ENCODE results near the gene UBE2M. TPM values are rescaled to one million over a fixed set of nuclear protein-coding genes. Genes with fewer than 3 reads are reported as not detected.

The UBE2M gene
- total RNA-seq, 4 donors from 2014 or later = 18.4 to 38.2 (median 29.4) TPM

- TF ChIP-seq POLR2A (IDR thresholded peaks at IDR 0.05) = peak; percentile 43 to 73
- TF ChIP-seq CTCF (IDR thresholded peaks at IDR 0.05) = peak in 2 of 5 experiments; percentile 24 to 42
- TF ChIP-seq EP300 (IDR thresholded peaks at IDR 0.05) = peak; percentile 91 to 96
- WGBS, 2 donors = 1 to 3% methylated on average over 58 to 66 of the region's 69 CpGs
Observed at GRCh38 chr19:58554494-58555368, 3.7 kb downstream of the UBE2M start, which contains the start of gene CHMP2A. Gene CHMP2A (minus strand): TSS chr19:58555105. CDS start chr19:58554212, 893 bp downstream.

GRCh38 chr19:58553799-58554493, 4.5 kb downstream of the UBE2M start:
- Histone ChIP-seq H3K27me3 (no peaks in the 10 kb centered on the region), H3K9me3 (no peaks in the 10 kb centered on the region), H3K4me1 (peaks cover 5 to 50% (median 37%) of the 10 kb centered on the region in 4 donors), H3K36me3 (peaks cover 8 to 62% (median 27%) of the 10 kb centered on the region in 3 donors), H3K27ac (peak overlapping the region; percentile 80 to 100 (median 96)), H3K4me3 (peak overlapping the region; percentile 66 to 80 (median 75))
- DNase-seq (ENCODE audit: low spot score in 2 of 2) = no peak
- 30 to 32% methylated on average over 18 of the region's 18 CpGs for WGBS, 2 donors
- TF ChIP-seq POLR2A (IDR thresholded peaks at IDR 0.05) (no peak), CTCF (IDR thresholded peaks at IDR 0.05) (no peak), EP300 (IDR thresholded peaks at IDR 0.05) (no peak)

More at GRCh38 chr19:58554494-58555368, 3.7 kb downstream of the UBE2M start, which contains the start of gene CHMP2A:
- Histone ChIP-seq H3K4me1 (peaks cover 5 to 54% (median 38%) of the 10 kb centered on the region in 4 donors), H3K9me3 (no peaks in the 10 kb centered on the region), H3K36me3 (peaks cover 4 to 54% (median 19%) of the 10 kb centered on the region in 3 donors), H3K27me3 (no peaks in the 10 kb centered on the region), H3K4me3 (peak within 1 kb of the TSS; percentile 66 to 80 (median 75)), H3K27ac (peak within 1 kb of the TSS; percentile 80 to 100 (median 96))
- DNase-seq (ENCODE audit: low spot score in 2 of 2) = peak; percentile 97 to 98

GRCh38 chr19:58552655-58553054, 5.8 kb downstream of the UBE2M start:
- TF ChIP-seq EP300 (IDR thresholded peaks at IDR 0.05) = no peak
- no peak for TF ChIP-seq CTCF (IDR thresholded peaks at IDR 0.05)
- no peak for TF ChIP-seq POLR2A (IDR thresholded peaks at IDR 0.05)
- no peak overlapping the region for H3K4me3 ChIP-seq
- H3K9me3 ChIP-seq = no peaks in the 10 kb centered on the region
- DNase-seq (ENCODE audit: low spot score in 2 of 2) = no peak
- WGBS, 2 donors = 85 to 92% methylated on average over 2 of the region's 2 CpGs
- H3K36me3 ChIP-seq = peaks cover 8 to 75% (median 40%) of the 10 kb centered on the region in 3 donors
- H3K4me1 ChIP-seq = peaks cover 5 to 50% (median 37%) of the 10 kb centered on the region in 4 donors
- H3K27me3 ChIP-seq = no peaks in the 10 kb centered on the region
- H3K27ac ChIP-seq = no peak overlapping the region

- no peaks in the 10 kb centered on the region for H3K27me3 ChIP-seq
- no peaks in the 10 kb centered on the region for H3K9me3 ChIP-seq
- H3K4me3 ChIP-seq = no peak overlapping the region
- DNase-seq (ENCODE audit: low spot score in 2 of 2) = no peak
- peaks cover 8 to 83% (median 42%) of the 10 kb centered on the region in 3 donors for H3K36me3 ChIP-seq
- TF ChIP-seq EP300 (IDR thresholded peaks at IDR 0.05) (no peak), CTCF (IDR thresholded peaks at IDR 0.05) (no peak), POLR2A (IDR thresholded peaks at IDR 0.05) (no peak)
- H3K4me1 ChIP-seq = peaks cover 4 to 50% (median 32%) of the 10 kb centered on the region in 4 donors
- WGBS, 2 donors = 92 to 94% methylated on average over 18 of the region's 18 CpGs
- H3K27ac ChIP-seq = no peak overlapping the region
Observed at GRCh38 chr19:58551577-58552471, 6.6 kb downstream of the UBE2M start.
